GDM1 (cell line): ENCODE data around the gene CCDC50.

Source experiments
- DNase-seq: peaks from one replicate; lab custom pipeline; 2025; lab: John Stamatoyannopoulos, UW

Gene CCDC50

GRCh38 chr3:191347228-191347627, 18.0 kb downstream of the CCDC50 start:
- DNase-seq, result no peak

GRCh38 chr3:191348098-191348497, 18.9 kb downstream of the CCDC50 start:
- no peak for DNase-seq

GRCh38 chr3:191350396-191351090, 21.3 kb downstream of the CCDC50 start:
- DNase-seq, result no peak

DNA sequence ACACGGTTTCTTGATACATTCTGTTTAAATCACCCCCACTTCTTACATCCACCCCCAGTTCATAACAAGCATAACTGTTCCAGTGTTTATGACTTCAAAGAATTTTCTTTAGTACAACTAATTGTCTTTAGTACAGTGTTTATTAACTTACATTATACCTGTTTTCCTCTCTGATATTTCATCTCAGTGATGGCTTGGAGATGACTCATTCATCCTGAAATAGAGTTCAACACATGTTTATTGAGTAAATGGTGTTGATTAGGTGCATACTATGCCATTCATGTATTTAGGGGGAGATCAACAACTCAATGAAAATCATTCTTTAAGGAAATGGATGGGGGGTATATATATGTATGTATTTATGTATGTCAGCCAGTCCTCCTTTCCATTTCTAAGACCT, 22.8 kb downstream of the CCDC50 start:
- DNase-seq, result no peak

- no peak for DNase-seq
These were observed 24.0 kb downstream of the CCDC50 start for GRCh38 chr3:191353022-191353777.

GRCh38 chr3:191355406-191355805, 26.2 kb downstream of the CCDC50 start:
- DNase-seq, result no peak

- no peak for DNase-seq
These were observed 27.6 kb downstream of the CCDC50 start for GRCh38 chr3:191356631-191357439.

GRCh38 chr3:191357909-191358308, 28.7 kb downstream of the CCDC50 start:
- no peak for DNase-seq

DNA sequence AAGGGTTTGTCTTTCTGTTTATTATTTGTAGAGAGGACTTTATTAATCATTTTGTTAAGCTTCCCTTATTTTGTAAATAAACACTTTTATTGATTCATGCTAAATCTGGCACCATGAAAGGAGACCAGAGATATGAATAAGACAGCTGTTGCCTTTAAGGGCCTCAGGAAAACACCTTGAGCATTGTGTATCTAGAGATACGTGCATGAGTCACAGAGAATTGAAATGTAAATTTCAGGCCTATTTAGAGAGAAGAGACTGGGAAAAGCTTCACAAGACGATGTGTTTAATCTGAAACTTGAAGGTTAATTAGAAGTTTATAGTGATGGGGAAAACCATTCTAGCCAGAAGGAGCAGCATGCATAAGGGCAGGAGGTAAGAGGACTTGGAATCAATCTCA, 29.7 kb downstream of the CCDC50 start:
- no peak for DNase-seq

GRCh38 chr3:191360620-191361019, 31.4 kb downstream of the CCDC50 start:
- DNase-seq, result no peak

DNA sequence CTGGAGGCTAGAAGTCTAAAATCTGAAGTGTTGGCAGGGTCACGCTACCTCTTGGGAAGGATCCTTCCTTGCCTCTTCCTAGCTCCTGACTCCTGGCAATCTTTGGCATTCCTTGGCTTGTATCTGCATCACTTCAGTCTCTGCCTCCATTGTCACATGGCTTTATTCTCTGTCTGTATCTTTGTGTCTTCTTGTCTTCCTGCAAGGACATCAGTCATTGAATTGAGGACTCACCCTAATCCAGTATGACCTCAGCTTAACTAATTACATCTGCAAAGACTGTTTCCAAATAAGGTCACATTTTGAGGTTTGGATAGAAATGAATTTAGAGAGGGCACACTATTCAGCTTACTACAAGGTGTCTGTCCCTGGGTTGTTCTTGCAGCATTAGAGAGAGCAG, 32.3 kb downstream of the CCDC50 start:
- DNase-seq, result no peak

- DNase-seq, result no peak
These were observed 32.8 kb downstream of the CCDC50 start for GRCh38 chr3:191362037-191362436.

DNA sequence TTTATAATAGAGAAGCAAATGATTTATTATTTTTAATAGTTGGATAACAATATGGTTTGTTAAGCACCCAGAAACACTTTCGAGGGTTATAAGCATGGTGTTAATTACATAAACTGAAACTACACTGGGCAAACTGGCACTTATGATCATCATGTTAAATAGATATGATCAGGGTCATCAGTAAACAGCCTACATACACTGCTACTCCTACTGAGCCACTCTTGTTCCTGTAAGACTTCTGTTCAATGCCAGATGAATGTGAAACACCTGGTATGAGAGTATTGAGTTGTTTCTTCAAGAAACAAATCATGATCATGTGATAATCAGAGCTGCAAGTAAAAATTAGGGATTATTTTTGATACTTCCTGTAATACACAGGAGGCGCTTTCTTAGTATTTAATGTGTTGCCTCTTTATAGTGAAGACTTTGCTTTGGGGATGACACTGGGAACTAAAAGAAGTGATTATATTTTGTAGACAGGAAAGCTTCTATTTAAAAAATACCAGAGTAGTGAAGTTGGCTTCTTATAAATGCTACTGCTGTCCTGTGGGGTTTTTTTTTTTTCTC, 33.4 kb downstream of the CCDC50 start:
- no peak for DNase-seq

- DNase-seq, result no peak
These were observed 34.0 kb downstream of the CCDC50 start for GRCh38 chr3:191363221-191363620.

DNA sequence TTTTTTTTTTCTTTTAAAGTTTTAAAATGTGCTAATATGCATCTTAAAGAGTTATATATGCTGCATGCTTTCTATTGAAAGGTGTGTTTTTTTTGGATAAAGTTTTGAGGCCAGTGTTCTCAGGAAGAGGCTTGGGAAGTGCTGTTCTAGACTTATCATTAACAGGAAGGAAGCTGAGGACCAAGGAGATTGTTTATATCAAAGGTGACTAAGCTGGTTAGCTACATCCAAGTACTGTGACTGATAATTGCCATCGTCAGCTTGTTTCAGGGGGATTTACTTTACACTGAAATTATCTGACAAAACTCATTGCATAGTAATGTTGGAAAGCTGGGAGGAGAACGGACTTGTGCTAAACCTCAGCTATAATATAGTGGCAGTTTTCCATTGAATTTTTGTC, 37.5 kb downstream of the CCDC50 start:
- no peak for DNase-seq

DNA sequence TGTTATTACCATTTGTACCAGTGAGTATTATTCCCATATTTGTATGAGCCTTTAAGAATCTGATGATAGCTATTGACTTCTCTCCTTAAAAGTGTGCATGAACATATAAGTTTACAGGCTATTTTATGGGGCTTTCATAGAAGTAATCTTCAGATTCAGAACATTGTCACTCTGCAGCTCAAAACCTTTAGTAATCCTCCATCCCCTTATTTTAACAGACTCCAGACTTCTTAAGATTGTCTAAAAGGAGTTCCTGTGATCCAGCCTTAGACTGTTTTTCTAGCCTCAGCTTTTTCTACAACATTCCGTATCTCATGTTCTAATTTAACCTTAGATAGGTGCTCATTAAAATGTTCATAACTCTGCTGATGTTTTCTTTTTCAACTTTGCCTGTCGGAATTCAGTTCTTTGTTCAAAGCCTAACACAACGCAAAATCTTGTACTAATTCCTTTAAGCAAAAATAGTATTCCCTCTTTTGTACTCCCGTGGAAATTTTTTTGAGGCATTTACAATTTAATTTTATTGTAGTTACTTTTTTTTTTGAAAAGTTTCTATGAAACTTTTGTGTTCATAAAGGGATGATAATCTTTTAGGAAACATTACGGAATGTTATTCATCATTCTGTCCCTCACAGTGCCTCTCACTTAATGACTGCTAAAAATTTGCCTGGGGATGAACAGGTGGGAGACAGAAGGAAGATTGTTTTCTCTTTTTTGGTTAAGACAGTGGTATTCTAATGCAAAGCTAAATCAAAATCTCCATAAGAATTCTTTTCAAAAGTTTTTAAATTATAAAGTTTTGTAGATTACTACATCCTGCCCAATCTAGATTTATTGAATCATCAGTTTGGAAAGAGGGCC, 39.8 kb downstream of the CCDC50 start:
- DNase-seq, result no peak

DNA sequence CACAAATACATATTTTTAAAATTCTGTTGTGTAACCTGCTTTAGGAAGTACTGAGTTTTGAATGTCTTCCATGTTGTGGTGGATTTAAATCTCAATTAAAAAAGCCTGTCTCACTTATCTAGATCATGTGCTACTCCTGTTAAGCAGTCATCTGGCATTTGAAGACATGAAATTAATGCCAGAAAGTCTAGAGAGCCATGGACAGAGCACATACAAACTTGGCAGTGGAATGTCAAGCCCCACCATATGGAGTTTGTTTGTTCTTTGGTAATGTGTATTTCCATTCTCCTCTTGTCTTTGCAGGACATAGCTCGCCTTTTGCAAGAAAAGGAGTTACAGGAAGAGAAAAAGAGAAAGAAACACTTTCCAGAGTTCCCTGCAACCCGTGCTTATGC, 40.4 kb downstream of the CCDC50 start:
- DNase-seq, result no peak

- DNase-seq, result no peak
These were observed 42.9 kb downstream of the CCDC50 start for GRCh38 chr3:191372122-191372521.

- DNase-seq, result no peak
These were observed 44.1 kb downstream of the CCDC50 start for GRCh38 chr3:191373327-191373726.

- no peak for DNase-seq
These were observed 47.4 kb downstream of the CCDC50 start for GRCh38 chr3:191376516-191377141.
